ENCODE measurements around the gene PRR22.

Gene PRR22

GRCh38 chr19:5798244-5798643 is 13.7 kb upstream of the PRR22 start:
- ChIA-PET POLR2A (no interaction called here), CTCF (interaction anchor here (0.8 kb wide), 1 partner anchor 95 kb away, joined by 3 read pairs; no protein-coding TSS in a partner anchor)
- no peak overlapping the region for H3K4me3 ChIP-seq (ENCODE audit: low read depth, low read length)
- no peak for DNase-seq (ENCODE audit: low read depth, low spot score)
- no peak for TF ChIP-seq CTCF (IDR thresholded peaks at IDR 0.05; ENCODE audit: insufficient read depth, low read length, missing control alignments)

GRCh38 chr19:5795382-5795919 is 10.9 kb upstream of the PRR22 start:
- POLR2A ChIA-PET, result no interaction called here
- CTCF ChIA-PET, result interaction anchor here (1.1 to 4.3 kb wide), 11 partner anchors 8 to 227 kb away, joined by 3 to 70 read pairs (median 5); partner anchors contain the start of gene NRTN
- H3K4me3 ChIP-seq (ENCODE audit: low read depth, low read length), result no peak overlapping the region
- TF ChIP-seq CTCF (IDR thresholded peaks at IDR 0.05; ENCODE audit: insufficient read depth, low read length, missing control alignments), result no peak
- no peak for DNase-seq (ENCODE audit: low read depth, low spot score)

DNA sequence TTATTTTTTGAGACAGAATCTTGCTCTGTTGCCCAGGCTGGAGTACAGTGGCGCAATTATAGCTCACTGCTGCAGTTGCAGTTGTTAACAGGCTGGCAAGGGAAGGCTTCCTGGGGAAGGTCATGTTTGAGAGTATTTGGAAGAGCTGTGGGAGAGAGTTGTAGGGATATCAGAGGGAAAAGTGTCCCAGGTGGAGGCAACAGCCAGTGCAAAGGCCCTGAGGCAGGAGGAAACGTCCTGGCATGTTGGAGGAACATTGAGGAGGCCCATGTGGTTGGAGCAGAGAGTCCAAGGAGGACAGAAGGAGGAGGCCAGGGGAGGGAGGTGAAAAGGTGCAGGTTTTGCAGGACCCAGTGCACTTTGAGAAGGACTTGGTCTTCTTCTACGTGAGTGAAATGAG is 8.6 kb upstream of the PRR22 start:
- no peak for DNase-seq (ENCODE audit: low read depth, low spot score)
- TF ChIP-seq CTCF (IDR thresholded peaks at IDR 0.05; ENCODE audit: insufficient read depth, low read length, missing control alignments), result no peak
- ChIA-PET POLR2A (no interaction called here), CTCF (interaction anchor here (0.9 to 4.3 kb wide), 11 partner anchors 9 to 230 kb away, joined by 3 to 70 read pairs (median 6); partner anchors contain the start of gene NRTN)
- H3K4me3 ChIP-seq (ENCODE audit: low read depth, low read length), result no peak overlapping the region

GRCh38 chr19:5792224-5792623 is 7.7 kb upstream of the PRR22 start:
- no peak for DNase-seq (ENCODE audit: low read depth, low spot score)
- CTCF ChIA-PET, result interaction anchor here (0.7 to 4.3 kb wide), 6 partner anchors 10 to 103 kb away, joined by 3 to 70 read pairs (median 6); partner anchors contain the start of gene NRTN
- H3K4me3 ChIP-seq (ENCODE audit: low read depth, low read length), result no peak overlapping the region
- POLR2A ChIA-PET, result no interaction called here
- no peak for TF ChIP-seq CTCF (IDR thresholded peaks at IDR 0.05; ENCODE audit: insufficient read depth, low read length, missing control alignments)

- TF ChIP-seq CTCF (IDR thresholded peaks at IDR 0.05; ENCODE audit: insufficient read depth, low read length, missing control alignments), result no peak
- peak; percentile 88 for DNase-seq (ENCODE audit: low read depth, low spot score)
- H3K4me3 ChIP-seq (ENCODE audit: low read depth, low read length), result peak within 1 kb of the TSS; percentile 99
- CTCF ChIA-PET, result interaction anchor here (1.0 to 2.0 kb wide), 5 partner anchors 9 to 17 kb away, joined by 3 to 13 read pairs (median 6); no protein-coding TSS in a partner anchor
- POLR2A ChIA-PET, result interaction anchor here (0.6 to 1.3 kb wide), 3 partner anchors 9 to 72 kb away, joined by 4 read pairs; no protein-coding TSS in a partner anchor
Measured at GRCh38 chr19:5790559-5791520, 6.3 kb upstream of the PRR22 start, which contains the start of gene DUS3L. Gene DUS3L (minus strand): TSS chr19:5791163. CDS start chr19:5791141, 22 bp downstream.

Measured in AG04449 (cell line).